HEK293 (cell line): Measurements from ENCODE around the gene B4GALT7.

ENCODE experiments used
- GLIS1 ChIP-seq: fragments of 450-650 bp; formaldehyde crosslinking; IDR thresholded peaks from 2 replicates; pipeline ENCODE4 v1.5.1; 2016; ENCODE audit warnings: missing biosample characterization, missing genetic modification characterization
- KLF9 ChIP-seq: fragments of 450-650 bp; formaldehyde crosslinking; IDR thresholded peaks from 2 replicates; pipeline ENCODE4 v1.5.1; 2016; ENCODE audit warnings: missing biosample characterization, missing genetic modification characterization, low read depth
- SCRT2 ChIP-seq: fragments of 450-650 bp; formaldehyde crosslinking; IDR thresholded peaks from 2 replicates; pipeline ENCODE4 v1.5.1; 2016; ENCODE audit warnings: missing biosample characterization, missing genetic modification characterization
- ZNF211 ChIP-seq: fragments of 450-650 bp; formaldehyde crosslinking; IDR thresholded peaks from 2 replicates; pipeline ENCODE4 v1.5.1; 2016; ENCODE audit warnings: low read depth, missing biosample characterization, missing genetic modification characterization
- ZNF214 ChIP-seq: fragments of 450-650 bp; formaldehyde crosslinking; IDR thresholded peaks from 2 replicates; pipeline ENCODE4 v1.5.1; 2017; ENCODE audit warnings: missing biosample characterization, mild to moderate bottlenecking, missing genetic modification characterization, borderline replicate concordance
- ZNF223 ChIP-seq: fragments of 450-650 bp; formaldehyde crosslinking; IDR thresholded peaks from 2 replicates; pipeline ENCODE4 v1.5.1; 2016; ENCODE audit warnings: missing biosample characterization, missing genetic modification characterization
- ZNF23 ChIP-seq: fragments of 450-650 bp; formaldehyde crosslinking; IDR thresholded peaks from 2 replicates; pipeline ENCODE4 v1.5.1; 2016; ENCODE audit warnings: missing biosample characterization, missing genetic modification characterization, borderline replicate concordance
- ZNF274 ChIP-seq, 2 experiments: fragments of 200-500 bp in 1 of 2; fragments of 450-650 bp in 1 of 2; sonication (Bioruptor generic) in 1 of 2; formaldehyde crosslinking in 1 of 2; IDR thresholded peaks; 2 replicates each; pipeline versions ENCODE4 v1.5.1 to v1.6.1; 2014 to 2016; ENCODE audit warnings: borderline replicate concordance in 1 of 2, inconsistent platforms in 1 of 2, low read length in 1 of 2, missing biosample characterization in 1 of 2, missing genetic modification characterization in 1 of 2
- ZNF335 ChIP-seq: fragments of 450-650 bp; formaldehyde crosslinking; conservative IDR thresholded peaks from 2 replicates; pipeline ENCODE4 v1.5.1; 2016; ENCODE audit warnings: missing biosample characterization, missing genetic modification characterization
- ZNF354C ChIP-seq: fragments of 450-650 bp; formaldehyde crosslinking; IDR thresholded peaks from 2 replicates; pipeline ENCODE4 v1.5.1; 2016; ENCODE audit warnings: missing biosample characterization, missing genetic modification characterization, low read depth, borderline replicate concordance
- ZNF544 ChIP-seq: fragments of 450-650 bp; formaldehyde crosslinking; IDR thresholded peaks from 2 replicates; pipeline ENCODE4 v1.5.0; 2017; ENCODE audit warnings: missing biosample characterization, missing genetic modification characterization
- ZNF561 ChIP-seq: fragments of 450-650 bp; IDR thresholded peaks from 2 replicates; pipeline ENCODE4 v1.5.1; 2018; ENCODE audit warnings: missing biosample characterization, missing genetic modification characterization, borderline replicate concordance
- ZNF600 ChIP-seq: fragments of 450-650 bp; formaldehyde crosslinking; IDR thresholded peaks from 2 replicates; pipeline ENCODE4 v1.5.1; 2016; ENCODE audit warnings: missing biosample characterization, missing genetic modification characterization
- ZNF623 ChIP-seq: fragments of 450-650 bp; formaldehyde crosslinking; IDR thresholded peaks from 2 replicates; pipeline ENCODE4 v1.5.1; 2016; ENCODE audit warnings: missing biosample characterization, missing genetic modification characterization
- ZNF629 ChIP-seq: fragments of 450-650 bp; formaldehyde crosslinking; IDR thresholded peaks from 2 replicates; pipeline ENCODE4 v1.5.1; 2017; ENCODE audit warnings: missing biosample characterization, missing genetic modification characterization
- ZNF768 ChIP-seq: fragments of 450-650 bp; formaldehyde crosslinking; IDR thresholded peaks from 2 replicates; pipeline ENCODE4 v1.5.1; 2018; ENCODE audit warnings: missing biosample characterization, mild to moderate bottlenecking, missing genetic modification characterization
- ZNF776 ChIP-seq: fragments of 450-650 bp; formaldehyde crosslinking; IDR thresholded peaks from 2 replicates; pipeline ENCODE4 v1.5.0; 2017; ENCODE audit warnings: missing biosample characterization, missing genetic modification characterization, borderline replicate concordance
- ZNF843 ChIP-seq: fragments of 450-650 bp; formaldehyde crosslinking; IDR thresholded peaks from 2 replicates; pipeline ENCODE4 v1.5.1; 2016; ENCODE audit warnings: missing biosample characterization, missing genetic modification characterization
- ZSCAN23 ChIP-seq: fragments of 450-650 bp; formaldehyde crosslinking; IDR thresholded peaks from 2 replicates; pipeline ENCODE4 v1.5.1; 2016; ENCODE audit warnings: missing biosample characterization, missing genetic modification characterization
- TF ChIP-seq, protein P1 (sequence below): fragments of 450-650 bp; formaldehyde crosslinking; conservative IDR thresholded peaks from 2 replicates; pipeline ENCODE4 v1.5.1; 2016; ENCODE audit warnings: low read depth, missing biosample characterization, missing genetic modification characterization
- TF ChIP-seq, protein P2 (sequence below): fragments of 450-650 bp; formaldehyde crosslinking; IDR thresholded peaks from 2 replicates; pipeline ENCODE4 v1.5.1; 2016; ENCODE audit warnings: missing biosample characterization, missing genetic modification characterization, borderline replicate concordance
- TF ChIP-seq, protein P3 (sequence below): fragments of 450-650 bp; formaldehyde crosslinking; IDR thresholded peaks from 2 replicates; pipeline ENCODE4 v1.5.1; 2017; ENCODE audit warnings: missing biosample characterization, mild to moderate bottlenecking, missing genetic modification characterization, moderate library complexity
- TF ChIP-seq, protein P4 (sequence below): fragments of 450-650 bp; formaldehyde crosslinking; IDR thresholded peaks from 2 replicates; pipeline ENCODE4 v1.5.1; 2016; ENCODE audit warnings: missing biosample characterization, missing genetic modification characterization
- TF ChIP-seq, protein P5 (sequence below): fragments of 450-650 bp; formaldehyde crosslinking; IDR thresholded peaks from 2 replicates; pipeline ENCODE4 v1.5.1; 2016; ENCODE audit warnings: missing biosample characterization, missing genetic modification characterization

B4GALT7 gene

DNA sequence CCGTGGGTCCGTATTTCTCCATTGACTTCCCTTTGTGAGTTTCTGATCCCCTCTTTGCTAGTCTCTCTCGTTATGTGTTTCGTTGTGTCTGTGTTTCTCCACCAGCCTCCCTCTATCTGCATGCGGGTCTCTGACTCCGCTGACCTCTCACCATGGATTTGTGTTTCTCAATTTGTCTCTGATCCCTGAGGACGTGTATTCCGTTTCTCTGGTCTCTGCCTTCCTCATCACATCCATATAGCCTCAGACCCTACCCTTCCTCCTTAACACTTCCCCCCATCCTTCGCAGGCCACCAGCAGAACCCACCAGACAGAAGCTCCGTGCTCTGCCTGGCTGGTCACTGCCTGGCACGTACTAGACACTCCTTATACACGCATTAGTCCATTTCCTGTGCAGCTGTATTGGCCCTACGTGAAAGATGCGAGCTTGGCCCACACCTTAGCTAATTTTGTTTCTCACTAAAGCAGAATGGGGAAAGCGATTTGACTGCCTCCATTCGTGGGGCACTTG lies 631 bp downstream of the B4GALT7 start (continued):
- no peak for TF ChIP-seq ZNF776 (tag by site-specific recombination)
- TF ChIP-seq, protein P1, sequence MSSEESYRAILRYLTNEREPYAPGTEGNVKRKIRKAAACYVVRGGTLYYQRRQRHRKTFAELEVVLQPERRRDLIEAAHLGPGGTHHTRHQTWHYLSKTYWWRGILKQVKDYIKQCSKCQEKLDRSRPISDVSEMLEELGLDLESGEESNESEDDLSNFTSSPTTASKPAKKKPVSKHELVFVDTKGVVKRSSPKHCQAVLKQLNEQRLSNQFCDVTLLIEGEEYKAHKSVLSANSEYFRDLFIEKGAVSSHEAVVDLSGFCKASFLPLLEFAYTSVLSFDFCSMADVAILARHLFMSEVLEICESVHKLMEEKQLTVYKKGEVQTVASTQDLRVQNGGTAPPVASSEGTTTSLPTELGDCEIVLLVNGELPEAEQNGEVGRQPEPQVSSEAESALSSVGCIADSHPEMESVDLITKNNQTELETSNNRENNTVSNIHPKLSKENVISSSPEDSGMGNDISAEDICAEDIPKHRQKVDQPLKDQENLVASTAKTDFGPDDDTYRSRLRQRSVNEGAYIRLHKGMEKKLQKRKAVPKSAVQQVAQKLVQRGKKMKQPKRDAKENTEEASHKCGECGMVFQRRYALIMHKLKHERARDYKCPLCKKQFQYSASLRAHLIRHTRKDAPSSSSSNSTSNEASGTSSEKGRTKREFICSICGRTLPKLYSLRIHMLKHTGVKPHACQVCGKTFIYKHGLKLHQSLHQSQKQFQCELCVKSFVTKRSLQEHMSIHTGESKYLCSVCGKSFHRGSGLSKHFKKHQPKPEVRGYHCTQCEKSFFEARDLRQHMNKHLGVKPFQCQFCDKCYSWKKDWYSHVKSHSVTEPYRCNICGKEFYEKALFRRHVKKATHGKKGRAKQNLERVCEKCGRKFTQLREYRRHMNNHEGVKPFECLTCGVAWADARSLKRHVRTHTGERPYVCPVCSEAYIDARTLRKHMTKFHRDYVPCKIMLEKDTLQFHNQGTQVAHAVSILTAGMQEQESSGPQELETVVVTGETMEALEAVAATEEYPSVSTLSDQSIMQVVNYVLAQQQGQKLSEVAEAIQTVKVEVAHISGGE (tag by site-specific recombination): peak; percentile 78
- no peak for TF ChIP-seq ZNF354C (tag by site-specific recombination)
- peak; percentile 60 for TF ChIP-seq ZNF335 (tag by site-specific recombination)
- no peak for TF ChIP-seq ZNF843 (tag by site-specific recombination)
- no peak for TF ChIP-seq SCRT2
- TF ChIP-seq ZNF23 (tag by site-specific recombination): no peak
- 0 out of 2 replicates have a peak, but pooled peaks have one; percentile 54 for TF ChIP-seq ZNF600 (tag by site-specific recombination)
- no peak for TF ChIP-seq ZNF214 (tag by site-specific recombination)
- no peak for TF ChIP-seq ZNF544
- no peak for TF ChIP-seq ZNF274 (IDR thresholded peaks at IDR 0.05; ENCODE audit: low read length)
- no peak for TF ChIP-seq ZNF274 (tag by site-specific recombination; IDR thresholded peaks at IDR 0.05; ENCODE audit: borderline replicate concordance)
- TF ChIP-seq, protein P2, sequence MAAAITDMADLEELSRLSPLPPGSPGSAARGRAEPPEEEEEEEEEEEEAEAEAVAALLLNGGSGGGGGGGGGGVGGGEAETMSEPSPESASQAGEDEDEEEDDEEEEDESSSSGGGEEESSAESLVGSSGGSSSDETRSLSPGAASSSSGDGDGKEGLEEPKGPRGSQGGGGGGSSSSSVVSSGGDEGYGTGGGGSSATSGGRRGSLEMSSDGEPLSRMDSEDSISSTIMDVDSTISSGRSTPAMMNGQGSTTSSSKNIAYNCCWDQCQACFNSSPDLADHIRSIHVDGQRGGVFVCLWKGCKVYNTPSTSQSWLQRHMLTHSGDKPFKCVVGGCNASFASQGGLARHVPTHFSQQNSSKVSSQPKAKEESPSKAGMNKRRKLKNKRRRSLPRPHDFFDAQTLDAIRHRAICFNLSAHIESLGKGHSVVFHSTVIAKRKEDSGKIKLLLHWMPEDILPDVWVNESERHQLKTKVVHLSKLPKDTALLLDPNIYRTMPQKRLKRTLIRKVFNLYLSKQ (tag by site-specific recombination): no peak
- TF ChIP-seq GLIS1 (tag by site-specific recombination): no peak
- no peak for TF ChIP-seq ZNF223 (tag by site-specific recombination)
- TF ChIP-seq ZNF561 (tag by site-specific recombination): no peak
- no peak for TF ChIP-seq ZNF211 (tag by site-specific recombination)
- TF ChIP-seq, protein P3, sequence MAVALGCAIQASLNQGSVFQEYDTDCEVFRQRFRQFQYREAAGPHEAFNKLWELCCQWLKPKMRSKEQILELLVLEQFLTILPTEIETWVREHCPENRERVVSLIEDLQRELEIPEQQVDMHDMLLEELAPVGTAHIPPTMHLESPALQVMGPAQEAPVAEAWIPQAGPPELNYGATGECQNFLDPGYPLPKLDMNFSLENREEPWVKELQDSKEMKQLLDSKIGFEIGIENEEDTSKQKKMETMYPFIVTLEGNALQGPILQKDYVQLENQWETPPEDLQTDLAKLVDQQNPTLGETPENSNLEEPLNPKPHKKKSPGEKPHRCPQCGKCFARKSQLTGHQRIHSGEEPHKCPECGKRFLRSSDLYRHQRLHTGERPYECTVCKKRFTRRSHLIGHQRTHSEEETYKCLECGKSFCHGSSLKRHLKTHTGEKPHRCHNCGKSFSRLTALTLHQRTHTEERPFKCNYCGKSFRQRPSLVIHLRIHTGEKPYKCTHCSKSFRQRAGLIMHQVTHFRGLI (tag by site-specific recombination): no peak
- no peak for TF ChIP-seq ZNF768
- TF ChIP-seq, protein P4, sequence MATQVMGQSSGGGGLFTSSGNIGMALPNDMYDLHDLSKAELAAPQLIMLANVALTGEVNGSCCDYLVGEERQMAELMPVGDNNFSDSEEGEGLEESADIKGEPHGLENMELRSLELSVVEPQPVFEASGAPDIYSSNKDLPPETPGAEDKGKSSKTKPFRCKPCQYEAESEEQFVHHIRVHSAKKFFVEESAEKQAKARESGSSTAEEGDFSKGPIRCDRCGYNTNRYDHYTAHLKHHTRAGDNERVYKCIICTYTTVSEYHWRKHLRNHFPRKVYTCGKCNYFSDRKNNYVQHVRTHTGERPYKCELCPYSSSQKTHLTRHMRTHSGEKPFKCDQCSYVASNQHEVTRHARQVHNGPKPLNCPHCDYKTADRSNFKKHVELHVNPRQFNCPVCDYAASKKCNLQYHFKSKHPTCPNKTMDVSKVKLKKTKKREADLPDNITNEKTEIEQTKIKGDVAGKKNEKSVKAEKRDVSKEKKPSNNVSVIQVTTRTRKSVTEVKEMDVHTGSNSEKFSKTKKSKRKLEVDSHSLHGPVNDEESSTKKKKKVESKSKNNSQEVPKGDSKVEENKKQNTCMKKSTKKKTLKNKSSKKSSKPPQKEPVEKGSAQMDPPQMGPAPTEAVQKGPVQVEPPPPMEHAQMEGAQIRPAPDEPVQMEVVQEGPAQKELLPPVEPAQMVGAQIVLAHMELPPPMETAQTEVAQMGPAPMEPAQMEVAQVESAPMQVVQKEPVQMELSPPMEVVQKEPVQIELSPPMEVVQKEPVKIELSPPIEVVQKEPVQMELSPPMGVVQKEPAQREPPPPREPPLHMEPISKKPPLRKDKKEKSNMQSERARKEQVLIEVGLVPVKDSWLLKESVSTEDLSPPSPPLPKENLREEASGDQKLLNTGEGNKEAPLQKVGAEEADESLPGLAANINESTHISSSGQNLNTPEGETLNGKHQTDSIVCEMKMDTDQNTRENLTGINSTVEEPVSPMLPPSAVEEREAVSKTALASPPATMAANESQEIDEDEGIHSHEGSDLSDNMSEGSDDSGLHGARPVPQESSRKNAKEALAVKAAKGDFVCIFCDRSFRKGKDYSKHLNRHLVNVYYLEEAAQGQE (tag by site-specific recombination): no peak
- TF ChIP-seq, protein P5, sequence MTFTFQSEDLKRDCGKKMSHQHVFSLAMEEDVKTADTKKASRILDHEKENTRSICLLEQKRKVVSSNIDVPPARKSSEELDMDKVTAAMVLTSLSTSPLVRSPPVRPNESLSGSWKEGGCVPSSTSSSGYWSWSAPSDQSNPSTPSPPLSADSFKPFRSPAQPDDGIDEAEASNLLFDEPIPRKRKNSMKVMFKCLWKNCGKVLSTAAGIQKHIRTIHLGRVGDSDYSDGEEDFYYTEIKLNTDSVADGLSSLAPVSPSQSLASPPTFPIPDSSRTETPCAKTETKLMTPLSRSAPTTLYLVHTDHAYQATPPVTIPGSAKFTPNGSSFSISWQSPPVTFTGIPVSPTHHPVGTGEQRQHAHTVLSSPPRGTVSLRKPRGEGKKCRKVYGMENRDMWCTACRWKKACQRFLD (tag by site-specific recombination): no peak
- TF ChIP-seq ZNF629: no peak
- no peak for TF ChIP-seq ZNF623 (tag by site-specific recombination)
- TF ChIP-seq KLF9: peak; percentile 35; the same call in 1 of the 2 replicates
- no peak for TF ChIP-seq ZSCAN23
